Left ventricle myocardium inferior (tissue), 1 donor: ENCODE results near the gene SERPINB10. TPM values are rescaled to one million over a fixed set of nuclear protein-coding genes. Genes with fewer than 3 reads are reported as not detected.

Source experiments
- DNase-seq: peaks from one replicate; pipeline ENCODE4 v3.0.0-alpha.2; 2020
- H3K27ac ChIP-seq: fragments of 200-600 bp; replicated peaks from 2 replicates; pipeline ENCODE4 v1.8.0; 2021
- H3K27me3 ChIP-seq: fragments of 200-600 bp; 2 replicates; pipeline ENCODE4 v1.8.0; 2021; ENCODE audit warnings: low read depth
- H3K36me3 ChIP-seq: fragments of 200-600 bp; 2 replicates; pipeline ENCODE4 v1.8.0; 2021
- H3K4me1 ChIP-seq: fragments of 200-600 bp; 2 replicates; pipeline ENCODE4 v1.8.0; 2021
- H3K4me3 ChIP-seq: fragments of 200-600 bp; 2 replicates; pipeline ENCODE4 v1.8.0; 2021; ENCODE audit warnings: mild to moderate bottlenecking, moderate library complexity
- H3K9me3 ChIP-seq: fragments of 200-600 bp; replicated peaks from 2 replicates; pipeline ENCODE4 v1.8.0; 2021
- intact Hi-C: fragments of 100-400 bp; cut with micrococcal nuclease; formaldehyde crosslinking; loops from one replicate; pipeline ENCODE4 v1.11.0; 2022
- total RNA-seq: library from RNA; stranded (reverse); fragmentation: NEBNext Ultra II Directional; extraction: Animal tissue kit (Norgen Biotek cat#: 25700); gene quantifications from one replicate; pipeline ENCODE4 v1.2.1, GENCODE V29; 2021
- TF ChIP-seq, protein P1 (sequence below): fragments of 200-600 bp; IDR thresholded peaks from 2 replicates; pipeline ENCODE4 v1.8.0; 2021; ENCODE audit warnings: antibody characterized with exemption, mild to moderate bottlenecking, borderline replicate concordance
- donor health status: DM: no; HTN: yes; CAD: no; lungs with severe emphysema.

Gene SERPINB10
- total RNA-seq, 1 donor from 2014 or later: not detected

DNA sequence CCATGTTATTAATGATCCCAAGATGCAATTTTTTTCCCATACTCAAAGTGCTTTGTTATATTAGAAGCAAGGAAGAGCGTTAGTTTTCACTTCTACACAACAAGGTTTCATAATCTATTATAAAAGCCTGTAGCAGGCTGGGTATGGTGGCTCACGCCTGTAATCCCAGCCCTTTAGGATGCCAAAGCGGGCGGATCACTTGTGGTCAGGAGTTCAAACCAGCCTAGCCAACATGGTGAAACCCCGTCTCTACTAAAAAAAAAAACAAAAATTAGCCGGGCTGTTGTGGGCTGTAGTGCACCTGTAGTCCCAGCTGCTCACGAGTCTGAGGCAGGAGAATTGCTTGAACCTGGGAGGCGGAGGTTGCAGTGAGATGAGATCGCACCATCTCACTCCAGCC, 39.2 kb upstream of the SERPINB10 start:
- H3K4me3 ChIP-seq: no peak overlapping the region
- no peaks in the 10 kb centered on the region for H3K36me3 ChIP-seq
- no peak overlapping the region for H3K27ac ChIP-seq
- no peaks in the 10 kb centered on the region for H3K4me1 ChIP-seq
- intact Hi-C loops: no loop called here
- H3K27me3 ChIP-seq: no peaks in the 10 kb centered on the region
- no peak for DNase-seq
- TF ChIP-seq, protein P1, sequence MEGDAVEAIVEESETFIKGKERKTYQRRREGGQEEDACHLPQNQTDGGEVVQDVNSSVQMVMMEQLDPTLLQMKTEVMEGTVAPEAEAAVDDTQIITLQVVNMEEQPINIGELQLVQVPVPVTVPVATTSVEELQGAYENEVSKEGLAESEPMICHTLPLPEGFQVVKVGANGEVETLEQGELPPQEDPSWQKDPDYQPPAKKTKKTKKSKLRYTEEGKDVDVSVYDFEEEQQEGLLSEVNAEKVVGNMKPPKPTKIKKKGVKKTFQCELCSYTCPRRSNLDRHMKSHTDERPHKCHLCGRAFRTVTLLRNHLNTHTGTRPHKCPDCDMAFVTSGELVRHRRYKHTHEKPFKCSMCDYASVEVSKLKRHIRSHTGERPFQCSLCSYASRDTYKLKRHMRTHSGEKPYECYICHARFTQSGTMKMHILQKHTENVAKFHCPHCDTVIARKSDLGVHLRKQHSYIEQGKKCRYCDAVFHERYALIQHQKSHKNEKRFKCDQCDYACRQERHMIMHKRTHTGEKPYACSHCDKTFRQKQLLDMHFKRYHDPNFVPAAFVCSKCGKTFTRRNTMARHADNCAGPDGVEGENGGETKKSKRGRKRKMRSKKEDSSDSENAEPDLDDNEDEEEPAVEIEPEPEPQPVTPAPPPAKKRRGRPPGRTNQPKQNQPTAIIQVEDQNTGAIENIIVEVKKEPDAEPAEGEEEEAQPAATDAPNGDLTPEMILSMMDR: no peak
- H3K9me3 ChIP-seq: no peaks in the 10 kb centered on the region

DNA sequence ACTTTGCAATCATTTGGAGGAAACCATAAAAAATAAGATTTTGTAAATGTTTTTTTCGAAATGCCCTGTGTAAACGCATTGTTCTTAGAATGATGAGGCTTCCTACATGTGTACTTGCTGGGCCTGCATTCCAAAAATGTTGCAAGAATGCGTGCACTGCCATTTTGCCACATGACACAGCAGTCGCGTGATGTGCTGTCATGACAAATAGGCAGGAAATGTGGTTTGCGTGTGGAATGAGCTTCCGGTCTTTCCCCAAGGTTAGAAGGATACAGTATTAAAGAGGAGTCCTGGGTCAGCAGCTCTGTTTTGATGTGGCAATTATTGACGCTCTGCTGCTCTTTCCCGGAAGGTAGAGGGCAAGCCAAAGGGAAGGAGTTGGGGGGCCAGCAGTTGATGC, 38.4 kb upstream of the SERPINB10 start:
- Histone ChIP-seq H3K36me3 (no peaks in the 10 kb centered on the region), H3K4me1 (no peaks in the 10 kb centered on the region), H3K9me3 (no peaks in the 10 kb centered on the region), H3K4me3 (no peak overlapping the region), H3K27me3 (no peaks in the 10 kb centered on the region), H3K27ac (no peak overlapping the region)
- no peak for DNase-seq
- TF ChIP-seq, protein P1: no peak
- intact Hi-C loops: no loop called here

GRCh38 chr18:63869851-63870250, 37.9 kb upstream of the SERPINB10 start:
- intact Hi-C loops: no loop called here
- no peak overlapping the region for H3K4me3 ChIP-seq
- H3K27me3 ChIP-seq: no peaks in the 10 kb centered on the region
- no peaks in the 10 kb centered on the region for H3K9me3 ChIP-seq
- no peaks in the 10 kb centered on the region for H3K36me3 ChIP-seq
- DNase-seq: no peak
- H3K4me1 ChIP-seq: no peaks in the 10 kb centered on the region
- no peak overlapping the region for H3K27ac ChIP-seq
- TF ChIP-seq, protein P1: no peak

DNA sequence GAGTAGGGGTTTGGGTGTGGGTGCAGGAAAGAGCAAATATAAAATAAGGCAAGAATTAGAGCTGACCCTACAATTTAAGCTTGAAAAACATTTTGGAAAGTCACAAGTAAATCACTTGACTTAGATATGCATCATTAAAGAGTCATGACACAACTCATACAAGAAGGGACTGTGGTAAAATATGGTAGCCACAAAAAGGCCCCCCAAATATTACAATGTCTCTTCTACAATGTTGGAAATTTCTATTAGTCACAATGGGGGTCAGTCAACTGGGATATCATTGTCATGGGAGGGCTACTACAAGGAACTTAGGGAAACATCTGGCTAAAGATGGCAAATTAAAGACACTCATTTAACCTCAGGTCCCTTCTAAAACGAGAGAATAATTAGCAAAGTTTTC, 35.9 kb upstream of the SERPINB10 start:
- Histone ChIP-seq H3K27me3 (no peaks in the 10 kb centered on the region), H3K27ac (no peak overlapping the region), H3K4me1 (no peaks in the 10 kb centered on the region), H3K9me3 (no peaks in the 10 kb centered on the region), H3K4me3 (no peak overlapping the region), H3K36me3 (no peaks in the 10 kb centered on the region)
- intact Hi-C loops: no loop called here
- TF ChIP-seq, protein P1: no peak
- DNase-seq: no peak

DNA sequence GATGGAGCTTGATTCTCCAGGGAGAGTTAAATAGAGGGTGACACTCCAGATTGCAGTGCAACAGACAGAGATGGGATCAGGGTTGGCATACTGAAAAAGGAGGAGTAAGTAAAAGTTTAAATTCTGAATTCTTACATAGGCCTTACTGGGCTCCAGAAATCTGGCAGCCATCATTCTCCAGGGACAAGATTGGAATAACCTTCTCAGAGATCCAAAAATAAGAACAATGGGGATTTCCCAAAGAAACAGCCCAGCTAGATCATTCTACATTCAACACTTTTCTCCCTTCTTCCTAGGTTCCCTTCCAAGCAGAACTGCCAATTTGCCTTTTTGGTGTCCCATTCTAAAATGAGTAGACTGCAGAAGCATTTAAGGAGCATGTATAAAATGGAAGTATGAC, 35.2 kb upstream of the SERPINB10 start:
- intact Hi-C loops: no loop called here
- Histone ChIP-seq H3K27me3 (no peaks in the 10 kb centered on the region), H3K9me3 (no peaks in the 10 kb centered on the region)

More for the DNA sequence above, 35.2 kb upstream of the SERPINB10 start:
- Histone ChIP-seq H3K4me1 (no peaks in the 10 kb centered on the region), H3K4me3 (no peak overlapping the region), H3K27ac (no peak overlapping the region), H3K36me3 (no peaks in the 10 kb centered on the region)
- no peak for DNase-seq
- TF ChIP-seq, protein P1: no peak
